Measurements from ENCODE around the gene HHIPL1. TPM values are rescaled to one million over a fixed set of nuclear protein-coding genes. Genes with fewer than 3 reads are reported as not detected.

Gene HHIPL1
- total RNA-seq, 2 donors from 2014 or later: 3.0 to 3.4 TPM

GRCh38 chr14:99615497-99616157, 29.3 kb upstream of the HHIPL1 start:
- H3K9me3 ChIP-seq (ENCODE audit: control insufficient read depth, low read length): no peaks in the 10 kb centered on the region
- no peak for TF ChIP-seq CTCF (conservative IDR thresholded peaks at IDR 0.05)
- no peaks in the 10 kb centered on the region for H3K27me3 ChIP-seq (ENCODE audit: control insufficient read depth, insufficient read depth, low read length, poor library complexity, severe bottlenecking)
- no peaks in the 10 kb centered on the region for H3K36me3 Mint-ChIP-seq (ENCODE audit: low read depth)
- H3K4me3 Mint-ChIP-seq: no peak overlapping the region
- no peaks in the 10 kb centered on the region for H3K36me3 ChIP-seq (ENCODE audit: control insufficient read depth, insufficient read depth, low read length)
- WGBS, 2 experiments (ENCODE audit: insufficient coverage in 1 of 2, insufficient read length in 1 of 2): 95% methylated on average over 7 of the region's 7 CpGs
- no peaks in the 10 kb centered on the region for H3K9me3 Mint-ChIP-seq
- no peak overlapping the region for H3K4me3 ChIP-seq (ENCODE audit: low read length)
- H3K27ac ChIP-seq (ENCODE audit: low read depth, low read length): no peak overlapping the region
- no peak overlapping the region for H3K9ac ChIP-seq (ENCODE audit: extremely low read depth, low read length, poor library complexity, severe bottlenecking)
- no peak overlapping the region for H3K27ac Mint-ChIP-seq
- peaks cover 12% of the 10 kb centered on the region for H3K4me1 ChIP-seq (ENCODE audit: control insufficient read depth, insufficient read depth, low read length)
- no peak for DNase-seq
- H3K4me1 Mint-ChIP-seq: peaks cover 16% of the 10 kb centered on the region
- peaks cover 2% of the 10 kb centered on the region for H3K27me3 Mint-ChIP-seq (ENCODE audit: insufficient read depth)

- Histone ChIP-seq H3K9me3 (ENCODE audit: control insufficient read depth, low read length) (no peaks in the 10 kb centered on the region), H3K9ac (ENCODE audit: extremely low read depth, low read length, poor library complexity, severe bottlenecking) (no peak overlapping the region), H3K36me3 (ENCODE audit: control insufficient read depth, insufficient read depth, low read length) (no peaks in the 10 kb centered on the region), H3K27ac (ENCODE audit: low read depth, low read length) (no peak overlapping the region), H3K27me3 (ENCODE audit: control insufficient read depth, insufficient read depth, low read length, poor library complexity, severe bottlenecking) (no peaks in the 10 kb centered on the region), H3K4me3 (ENCODE audit: low read length) (no peak overlapping the region), H3K4me1 (ENCODE audit: control insufficient read depth, insufficient read depth, low read length) (peaks cover 12% of the 10 kb centered on the region)
- TF ChIP-seq CTCF (conservative IDR thresholded peaks at IDR 0.05): no peak
- H3K36me3 Mint-ChIP-seq (ENCODE audit: low read depth): no peaks in the 10 kb centered on the region
- WGBS, 2 experiments (ENCODE audit: insufficient coverage in 1 of 2, insufficient read length in 1 of 2): 88 to 90% methylated on average over 10 to 16 of the region's 16 CpGs
- DNase-seq: no peak
- no peak overlapping the region for H3K4me3 Mint-ChIP-seq
- peaks cover 1% of the 10 kb centered on the region for H3K27me3 Mint-ChIP-seq (ENCODE audit: insufficient read depth)
- H3K4me1 Mint-ChIP-seq: peaks cover 13% of the 10 kb centered on the region
- H3K27ac Mint-ChIP-seq: no peak overlapping the region
- H3K9me3 Mint-ChIP-seq: no peaks in the 10 kb centered on the region
These were observed 27.8 kb upstream of the HHIPL1 start for GRCh38 chr14:99616832-99617800.

- Mint-ChIP-seq H3K36me3 (ENCODE audit: low read depth) (no peaks in the 10 kb centered on the region), H3K9me3 (no peaks in the 10 kb centered on the region), H3K4me3 (no peak overlapping the region), H3K4me1 (peaks cover 8% of the 10 kb centered on the region), H3K27me3 (ENCODE audit: insufficient read depth) (peaks cover 1% of the 10 kb centered on the region), H3K27ac (no peak overlapping the region)
- no peak for DNase-seq
- no peak for TF ChIP-seq CTCF (conservative IDR thresholded peaks at IDR 0.05)
- H3K36me3 ChIP-seq (ENCODE audit: control insufficient read depth, insufficient read depth, low read length): no peaks in the 10 kb centered on the region
- H3K4me1 ChIP-seq (ENCODE audit: control insufficient read depth, insufficient read depth, low read length): peaks cover 7% of the 10 kb centered on the region
- no peak overlapping the region for H3K4me3 ChIP-seq (ENCODE audit: low read length)
- H3K9ac ChIP-seq (ENCODE audit: extremely low read depth, low read length, poor library complexity, severe bottlenecking): no peak overlapping the region
- WGBS, 2 experiments (ENCODE audit: insufficient coverage in 1 of 2, insufficient read length in 1 of 2): 69 to 78% methylated on average over 6 to 13 of the region's 13 CpGs
- no peaks in the 10 kb centered on the region for H3K27me3 ChIP-seq (ENCODE audit: control insufficient read depth, insufficient read depth, low read length, poor library complexity, severe bottlenecking)
- no peaks in the 10 kb centered on the region for H3K9me3 ChIP-seq (ENCODE audit: control insufficient read depth, low read length)
- H3K27ac ChIP-seq (ENCODE audit: low read depth, low read length): no peak overlapping the region
These were observed 24.8 kb upstream of the HHIPL1 start for GRCh38 chr14:99619835-99620834.
